CD4-positive, alpha-beta T cell treated with Interleukin-17A for 1 hour (primary cell): ENCODE data around the gene TTC7B.

Source experiments
- DNase-seq: peaks from one replicate; pipeline ENCODE4 v3.0.0-alpha.2; 2020

The TTC7B gene

GRCh38 chr14:90499908-90500664 lies 316.1 kb downstream of the TTC7B start:
- DNase-seq: no peak

GRCh38 chr14:90499121-90499520 lies 317.1 kb downstream of the TTC7B start:
- no peak for DNase-seq

GRCh38 chr14:90498198-90498597 lies 318.0 kb downstream of the TTC7B start:
- DNase-seq: no peak

- no peak for DNase-seq
Observed at GRCh38 chr14:90496379-90496778, 319.9 kb downstream of the TTC7B start.

GRCh38 chr14:90495357-90496276 lies 320.6 kb downstream of the TTC7B start:
- DNase-seq: peak; percentile 38

GRCh38 chr14:90491911-90492531 lies 324.2 kb downstream of the TTC7B start:
- no peak for DNase-seq

- no peak for DNase-seq
Observed at GRCh38 chr14:90491221-90491885, 324.9 kb downstream of the TTC7B start.

GRCh38 chr14:90490720-90491050 lies 325.5 kb downstream of the TTC7B start:
- DNase-seq: no peak

- DNase-seq: no peak
Observed at GRCh38 chr14:90489916-90490719, 326.1 kb downstream of the TTC7B start.

- DNase-seq: no peak
Observed at GRCh38 chr14:90489306-90489705, 326.9 kb downstream of the TTC7B start.

GRCh38 chr14:90488256-90488655 lies 328.0 kb downstream of the TTC7B start:
- no peak for DNase-seq

GRCh38 chr14:90487462-90487861 lies 328.8 kb downstream of the TTC7B start:
- DNase-seq: no peak

- no peak for DNase-seq
Observed at GRCh38 chr14:90487031-90487430, 329.2 kb downstream of the TTC7B start.

- no peak for DNase-seq
Observed at GRCh38 chr14:90484291-90484690, 331.9 kb downstream of the TTC7B start.

- DNase-seq: peak; percentile 41
Observed at GRCh38 chr14:90483571-90483974, 332.7 kb downstream of the TTC7B start.

- no peak for DNase-seq
Observed at GRCh38 chr14:90483117-90483516, 333.1 kb downstream of the TTC7B start.

GRCh38 chr14:90475298-90475697 lies 340.9 kb downstream of the TTC7B start:
- DNase-seq: no peak
